HG03066 (cell line): Measurements from ENCODE around the gene TSR1.
"Not testable (repeated sequence)": the region's sequence is repeated elsewhere in the genome, so short reads cannot be mapped to it uniquely, and the experiment has no call there.

Experiments used
- ATAC-seq: cut with Tn5 transposase; IDR thresholded peaks from one replicate; pipeline ENCODE4 v1.9.1; 2021; ENCODE audit warnings: low read depth; ENCODE audit not compliant: unreplicated experiment

Gene TSR1

DNA sequence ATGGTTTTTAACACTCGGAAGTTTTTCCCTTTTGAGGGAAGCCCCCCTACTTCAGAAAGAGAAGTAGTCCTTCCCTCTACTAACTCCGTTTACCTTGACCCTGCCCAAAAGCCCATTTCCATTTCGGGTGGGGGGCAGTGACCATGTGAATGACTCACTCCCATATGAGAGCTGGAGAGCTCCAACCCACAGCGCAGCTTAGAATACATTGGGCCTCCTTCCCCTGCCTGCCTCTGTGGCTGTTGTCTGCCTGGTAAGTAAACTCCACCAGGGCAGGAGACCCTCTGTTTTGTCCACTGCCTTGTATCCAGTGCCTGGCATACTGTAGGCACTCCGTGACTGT, 2.0 kb upstream of the TSR1 start:
- no peak for ATAC-seq

DNA sequence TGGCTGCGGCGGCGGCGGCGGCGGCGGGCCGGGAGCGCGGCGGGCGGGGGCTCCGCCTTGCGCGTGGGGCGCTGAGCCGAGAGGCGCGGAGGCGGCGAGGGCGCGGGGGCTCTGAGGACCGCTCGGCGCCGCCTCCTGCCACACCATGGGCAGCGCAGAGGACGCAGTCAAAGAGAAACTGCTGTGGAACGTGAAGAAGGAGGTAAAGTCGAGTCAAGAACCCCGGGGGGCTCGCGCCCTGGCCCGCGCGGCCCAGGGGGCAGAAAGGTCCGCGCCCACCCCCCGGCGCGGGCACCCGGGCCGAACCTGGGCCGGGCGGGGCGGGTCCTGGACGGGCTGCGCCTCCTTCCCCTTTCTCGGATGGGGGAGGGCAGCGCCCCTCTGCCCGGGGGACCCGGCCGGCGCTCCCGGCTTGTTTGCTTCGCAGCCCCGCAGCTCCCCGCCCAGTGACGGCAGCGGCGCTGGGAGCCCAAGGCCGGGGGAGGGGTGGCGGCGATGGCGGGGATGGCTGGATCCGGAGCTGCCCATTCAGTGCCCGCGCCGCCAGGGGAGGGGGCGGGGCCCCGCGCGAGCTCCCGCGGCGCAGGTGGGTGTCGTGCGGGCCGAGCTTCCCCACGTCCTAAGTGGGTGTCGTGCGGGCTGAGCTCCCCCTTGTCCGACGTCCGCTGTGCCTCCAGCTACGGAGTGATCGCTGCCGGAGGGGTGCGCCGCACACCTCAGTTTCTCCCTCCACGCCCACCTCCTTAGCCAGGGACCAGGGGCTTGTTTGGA, 1.5 kb upstream of the TSR1 start:
- no peak for ATAC-seq

DNA sequence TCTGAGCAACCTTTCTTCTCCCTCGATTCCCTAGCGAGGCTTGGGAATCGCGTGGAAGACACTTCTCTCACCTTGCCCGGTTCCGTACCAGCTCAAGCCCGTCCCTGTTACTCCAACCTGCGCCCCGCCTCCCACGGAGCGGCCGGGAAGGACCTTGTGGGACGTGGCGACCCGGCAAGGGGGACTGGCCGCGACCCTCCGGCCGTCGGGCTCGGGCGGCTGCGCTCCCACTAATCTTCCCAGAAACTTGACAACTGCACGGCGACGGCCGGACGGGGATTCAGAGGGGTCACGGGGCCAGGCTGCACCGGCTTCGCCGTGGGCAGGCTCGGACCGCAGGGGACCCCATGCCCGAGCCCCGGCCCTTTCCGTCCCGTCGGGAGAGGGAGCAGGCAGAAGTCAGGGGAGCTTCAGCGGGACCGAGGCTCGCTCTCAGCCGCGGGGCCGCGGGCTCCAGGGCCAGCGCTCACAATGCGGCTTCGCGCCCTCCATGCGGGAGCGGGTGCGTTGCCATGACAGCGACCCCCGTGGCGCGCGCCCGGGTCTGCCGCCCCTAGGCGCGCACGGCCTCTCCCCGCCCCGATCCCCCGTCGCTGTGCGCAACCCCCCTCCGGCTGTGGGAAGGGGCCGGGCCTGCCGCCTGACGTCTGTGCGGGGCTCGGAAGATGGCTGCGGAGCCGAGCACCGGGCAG, 741 bp upstream of the TSR1 start, which contains the start of gene SGSM2:
Gene SGSM2, plus strand, starts transcription at position 650 of the 692 bp plus-strand sequence. CDS start 188 bp downstream, outside the sequence.
- ATAC-seq, result no peak

DNA sequence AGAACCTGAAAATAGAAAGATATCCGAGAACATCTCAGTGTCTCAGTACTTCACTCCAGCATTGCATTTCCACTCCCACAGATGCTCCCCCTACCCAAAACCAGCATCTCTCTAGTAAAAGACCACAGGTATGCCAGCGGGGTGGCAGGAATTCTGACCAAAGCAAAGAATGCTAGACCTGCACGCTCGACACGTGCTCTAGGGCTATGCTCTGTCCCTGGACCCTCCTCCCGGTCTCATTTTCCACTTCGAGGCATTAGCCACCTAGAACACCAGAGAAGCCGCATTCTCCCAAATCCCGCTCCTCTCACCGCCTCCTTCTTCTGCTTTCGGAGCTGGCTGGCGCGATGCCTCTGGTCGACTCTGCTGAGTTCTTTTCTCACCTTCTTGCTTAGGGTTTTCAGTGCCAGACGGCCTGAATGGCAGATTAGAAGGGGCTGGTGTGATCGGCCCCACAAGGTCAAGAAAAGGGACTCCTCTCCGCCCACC, 487 bp downstream of the TSR1 start:
- no peak for ATAC-seq

DNA sequence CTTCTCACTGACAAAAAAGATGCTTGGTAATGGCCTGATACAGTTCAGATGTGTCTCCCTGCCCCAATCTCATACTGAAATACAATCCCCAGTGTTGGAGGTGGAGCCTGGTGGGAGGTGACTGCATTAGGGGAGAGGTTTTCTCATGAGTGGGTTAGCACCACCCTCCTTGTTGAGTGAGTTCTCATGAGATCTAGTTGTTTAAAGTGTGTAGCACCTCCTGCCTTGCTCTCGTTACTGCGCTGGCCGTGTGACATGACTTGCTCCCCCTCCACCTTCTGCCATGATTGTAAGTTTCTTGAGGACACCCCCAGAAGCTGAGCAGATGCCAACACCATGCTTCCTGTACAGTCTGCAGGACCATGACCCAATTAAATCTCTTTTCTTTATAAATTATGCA, 5.0 kb downstream of the TSR1 start:
- ATAC-seq, result no peak

DNA sequence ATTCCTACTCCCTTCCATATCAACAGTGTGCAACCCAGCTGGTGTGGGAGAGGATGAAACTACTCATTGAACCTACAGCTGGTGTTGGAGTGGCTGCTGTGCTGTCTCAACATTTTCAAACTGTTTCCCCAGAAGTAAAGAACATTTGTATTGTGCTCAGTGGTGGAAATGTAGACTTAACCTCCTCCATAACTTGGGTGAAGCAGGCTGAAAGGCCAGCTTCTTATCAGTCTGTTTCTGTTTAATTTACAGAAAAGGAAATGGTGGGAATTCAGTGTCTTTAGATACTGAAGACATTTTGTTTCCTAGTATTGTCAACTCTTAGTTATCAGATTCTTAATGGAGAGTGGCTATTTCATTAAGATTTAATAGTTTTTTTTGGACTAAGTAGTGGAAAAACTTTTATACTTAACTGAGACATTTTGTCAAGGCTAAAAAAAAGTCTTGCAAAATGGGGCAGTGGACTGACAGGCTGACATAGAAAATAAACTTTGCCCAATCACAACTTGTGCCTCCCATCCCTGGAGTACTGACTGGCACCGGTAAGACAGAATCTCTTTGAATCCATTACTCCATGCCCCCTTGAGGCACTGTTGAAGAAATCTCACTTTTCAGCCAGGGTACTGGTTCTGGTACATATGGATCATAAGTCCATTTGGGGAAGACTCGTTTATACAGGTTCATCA, 12.5 kb downstream of the TSR1 start:
- ATAC-seq, result no peak

DNA sequence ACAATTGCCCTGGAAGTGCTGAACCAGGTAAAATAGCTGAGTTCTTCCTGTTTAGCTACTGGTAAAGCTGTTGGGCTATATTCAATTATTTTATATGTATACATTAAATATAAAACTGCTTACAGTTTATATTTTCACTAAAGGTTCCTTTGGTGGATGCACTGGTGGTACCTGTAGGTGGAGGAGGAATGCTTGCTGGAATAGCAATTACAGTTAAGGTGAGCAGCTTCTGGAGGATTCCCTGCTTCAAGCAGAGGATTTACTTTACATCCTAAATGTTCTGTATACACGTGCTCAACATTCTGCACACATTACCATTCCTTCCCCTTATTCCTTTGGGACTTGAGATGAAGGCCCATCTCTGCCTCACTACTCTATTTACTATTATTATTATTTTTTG, 14.9 kb downstream of the TSR1 start:
- no peak for ATAC-seq

DNA sequence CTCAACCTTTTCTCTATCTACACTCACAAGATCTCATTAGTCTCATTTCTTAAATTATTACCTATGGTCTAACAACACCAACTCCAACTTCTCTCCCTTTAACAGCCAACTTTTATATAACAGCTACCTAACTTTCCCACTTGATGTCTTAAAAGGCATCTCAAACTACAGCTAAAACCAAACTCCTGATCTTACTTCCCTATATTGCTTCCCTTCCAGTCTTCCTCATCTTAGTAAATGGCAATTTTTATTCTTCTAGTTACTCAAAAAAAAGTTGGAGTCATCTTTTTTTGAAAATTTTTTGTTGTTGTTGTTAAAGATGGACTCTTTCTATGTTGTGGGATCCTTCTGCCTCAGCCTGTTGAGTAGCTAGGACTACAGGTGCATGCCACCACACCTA, 17.2 kb downstream of the TSR1 start:
- no peak for ATAC-seq

DNA sequence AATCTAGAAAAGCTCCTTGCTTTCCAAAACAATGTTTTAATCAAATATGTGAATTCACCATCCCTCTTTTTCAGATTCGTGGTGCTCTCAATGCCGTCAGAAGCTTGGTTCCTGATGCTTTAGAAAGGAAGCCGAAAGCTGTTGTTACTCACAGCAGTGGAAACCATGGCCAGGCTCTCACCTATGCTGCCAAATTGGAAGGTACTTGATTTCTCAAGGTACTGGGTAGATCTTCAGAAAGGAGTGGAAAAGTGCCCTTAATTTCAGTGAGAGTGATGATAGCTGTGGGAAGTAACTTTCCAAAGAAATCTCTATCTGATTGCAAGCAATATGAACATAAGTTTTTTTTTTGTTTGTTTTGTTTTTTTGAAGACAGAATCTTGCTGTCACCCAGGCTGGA, 18.5 kb downstream of the TSR1 start:
- ATAC-seq, result no peak

DNA sequence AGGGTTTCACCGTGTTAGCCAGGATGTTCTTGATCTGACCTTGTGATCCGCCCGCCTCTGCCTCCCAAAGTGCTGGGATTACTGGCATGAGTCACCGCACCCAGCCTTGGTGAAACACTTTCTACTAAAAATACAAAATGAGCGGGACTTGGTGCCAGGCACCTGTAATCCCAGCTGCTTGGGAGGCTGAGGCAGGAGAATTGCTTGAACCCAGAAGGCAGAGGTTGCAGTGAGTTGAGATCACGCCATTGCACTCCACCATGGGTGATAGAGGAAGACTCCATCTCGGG, 19.4 kb downstream of the TSR1 start:
- not testable (repeated sequence) for ATAC-seq

DNA sequence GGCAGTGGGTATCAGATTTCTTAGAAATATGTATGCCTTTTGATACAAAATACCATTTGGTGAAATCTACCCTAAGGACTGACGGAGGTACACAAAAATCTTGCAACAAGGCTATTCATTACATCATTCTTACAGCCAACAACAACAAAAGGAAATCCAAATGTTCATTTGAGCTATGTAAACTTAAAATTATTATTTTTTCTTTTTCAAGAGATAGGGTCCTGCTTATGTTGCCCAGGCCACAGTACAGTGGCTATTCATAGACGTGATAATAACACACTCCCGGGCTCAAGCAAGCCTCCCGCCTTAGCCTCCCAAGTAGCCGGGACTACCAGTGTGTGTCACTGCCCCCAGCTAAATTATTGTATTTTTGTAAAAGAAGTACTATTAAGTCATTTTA, 23.5 kb downstream of the TSR1 start:
- no peak for ATAC-seq

DNA sequence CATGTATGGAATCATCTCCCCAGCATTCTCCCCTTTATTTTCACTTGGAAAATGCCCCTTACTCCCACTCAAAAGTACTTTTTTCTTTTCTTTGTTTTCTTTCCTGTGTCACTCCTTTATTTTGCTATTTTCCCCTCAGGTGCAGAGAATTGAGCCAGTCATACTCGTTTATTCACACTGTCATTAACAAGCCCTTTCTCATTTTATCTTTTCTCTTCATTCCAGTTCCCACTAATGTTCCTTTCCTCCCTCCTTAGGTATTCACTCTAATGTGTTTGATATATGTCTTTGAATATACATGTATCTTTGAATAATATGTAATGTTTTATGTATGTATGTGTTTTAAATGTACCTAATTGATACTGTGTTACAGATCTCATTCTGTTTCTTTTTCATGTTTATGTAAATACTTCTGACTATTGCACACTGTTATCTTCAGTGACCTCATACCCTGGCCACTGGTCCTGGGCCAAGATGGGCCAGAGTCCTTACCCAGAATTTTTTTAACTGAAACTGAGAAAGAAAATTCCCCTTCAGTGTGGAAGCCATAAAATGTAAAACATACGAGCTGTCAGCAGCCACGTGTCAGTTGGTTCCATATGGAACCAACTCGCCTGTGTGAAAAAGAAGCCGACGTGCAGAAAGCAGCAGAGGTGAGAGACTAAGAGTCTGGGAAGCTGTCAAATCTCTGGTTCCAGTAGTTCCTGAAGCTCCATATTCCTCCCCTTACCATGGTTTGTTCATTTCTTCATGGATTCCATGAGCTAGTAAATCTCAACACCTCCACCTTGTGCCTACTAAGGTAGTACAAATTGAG, 26.7 kb downstream of the TSR1 start:
- no peak for ATAC-seq

DNA sequence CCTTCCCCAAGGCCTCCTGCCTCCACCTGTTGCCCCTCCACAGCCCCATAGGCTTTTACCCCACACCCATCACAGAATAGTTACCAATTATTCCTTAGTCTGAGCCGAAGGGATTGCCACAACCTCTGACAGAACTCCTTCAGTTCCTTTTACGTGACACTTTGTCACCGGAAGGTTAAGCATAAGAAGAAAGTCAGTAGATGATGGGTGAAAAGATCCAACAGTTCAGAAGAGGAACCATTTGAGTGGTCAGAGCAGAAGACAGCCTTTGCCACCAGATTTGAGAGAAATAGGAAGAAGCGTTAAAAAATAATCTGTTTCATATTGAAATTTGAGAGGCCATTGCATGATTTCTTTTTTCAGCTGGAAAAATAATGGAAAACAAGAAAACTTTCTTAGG, 31.3 kb downstream of the TSR1 start:
- ATAC-seq, result no peak

DNA sequence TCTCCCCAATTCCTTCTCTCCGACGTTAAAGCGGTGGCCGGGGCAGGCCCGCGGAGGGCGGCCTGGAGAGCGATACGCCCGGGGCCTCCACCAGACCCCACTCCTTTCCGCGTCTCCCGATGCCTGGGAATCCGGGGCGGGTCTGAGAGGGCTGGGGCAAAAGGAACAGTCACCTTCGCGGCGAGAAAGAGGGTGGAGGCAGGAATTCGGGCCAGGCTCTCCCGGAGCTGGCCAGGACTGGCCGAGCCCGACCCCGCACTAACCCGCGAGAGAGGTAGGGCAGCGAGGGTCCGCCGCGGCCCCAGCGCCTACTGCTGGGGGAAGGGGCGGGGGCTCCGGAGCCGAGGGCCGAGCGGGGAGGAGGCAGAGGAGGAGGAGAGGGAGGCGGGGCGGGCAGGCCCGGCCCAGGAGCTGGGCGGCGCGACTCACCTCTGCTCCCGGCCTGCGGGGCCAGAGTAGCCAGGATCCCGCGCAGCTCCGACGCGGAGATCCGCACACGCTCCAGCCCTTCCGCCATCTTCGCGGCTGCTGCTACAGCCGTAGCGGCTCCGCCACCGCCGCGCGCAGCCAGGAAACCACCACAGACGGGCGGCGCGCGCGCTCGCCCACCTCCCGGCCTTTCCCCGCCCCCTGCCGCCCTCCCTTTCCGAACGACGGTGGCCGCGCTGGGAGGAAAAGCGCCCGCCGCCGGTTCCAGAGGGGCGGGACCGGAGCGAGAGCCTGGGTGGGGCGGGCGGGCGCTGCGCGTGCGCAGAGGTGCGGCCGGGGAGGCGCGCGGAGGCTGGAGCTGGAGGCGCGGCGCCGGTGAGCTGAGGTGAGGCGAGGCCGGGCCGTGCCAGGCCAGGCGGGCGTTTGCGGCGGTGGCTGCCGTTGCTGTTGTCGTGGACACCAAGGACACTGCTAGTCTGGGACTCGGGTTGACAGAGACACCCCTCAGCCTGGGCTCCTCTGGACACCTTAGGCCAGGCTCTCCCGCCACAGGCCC, 32.8 kb downstream of the TSR1 start, which contains the start of the genes SMG6 and SRR:
Gene SMG6, minus strand, starts transcription at position 582 of the 985 bp plus-strand sequence. Its CDS starts 65 bp downstream, at position 517.
Gene SRR, plus strand, starts transcription at position 747 of the 985 bp plus-strand sequence. CDS start 11,611 bp downstream, outside the sequence.
- ATAC-seq, result peak; percentile 68

DNA sequence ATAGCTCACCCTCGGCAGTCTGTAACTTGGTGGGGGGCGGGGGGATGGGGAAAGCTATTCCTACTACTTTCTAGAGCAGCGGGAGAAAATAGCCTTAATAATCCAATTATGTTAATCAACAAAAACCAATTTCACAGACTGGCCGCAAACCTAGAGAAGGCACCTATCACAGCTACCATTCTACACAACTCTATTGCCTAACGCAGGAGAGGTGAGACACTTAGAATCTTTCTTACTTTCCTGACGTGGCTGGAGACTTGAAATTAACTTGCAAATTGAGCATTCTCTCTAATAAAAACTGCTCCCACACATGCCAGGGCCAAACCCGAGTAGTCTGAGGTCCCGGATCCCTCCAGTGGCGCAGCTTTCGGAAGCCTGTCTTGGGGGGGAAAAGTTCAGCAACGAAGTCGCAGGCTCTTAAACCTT, 33.5 kb downstream of the TSR1 start:
- peak; percentile 18 for ATAC-seq

DNA sequence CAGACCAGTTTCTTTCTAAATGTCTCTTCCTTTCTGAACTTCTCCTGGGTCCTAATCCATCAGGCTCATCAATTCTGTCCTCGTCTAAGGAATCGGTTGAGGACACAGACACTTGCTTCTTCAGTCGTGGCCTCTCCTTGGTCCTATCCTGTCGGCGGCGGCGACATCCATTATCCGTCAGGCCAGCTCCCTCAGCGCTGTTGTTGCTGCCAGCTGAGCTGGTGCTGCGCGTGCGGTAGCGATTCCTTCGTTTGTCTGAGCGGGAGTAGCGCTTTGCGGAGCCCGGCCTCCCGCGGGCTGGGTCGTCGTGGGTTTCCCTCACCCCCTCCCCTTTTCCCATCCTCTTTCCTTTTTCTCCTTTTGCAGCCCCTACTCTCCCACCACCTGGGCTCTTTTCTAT, 36.5 kb downstream of the TSR1 start:
- no peak for ATAC-seq

DNA sequence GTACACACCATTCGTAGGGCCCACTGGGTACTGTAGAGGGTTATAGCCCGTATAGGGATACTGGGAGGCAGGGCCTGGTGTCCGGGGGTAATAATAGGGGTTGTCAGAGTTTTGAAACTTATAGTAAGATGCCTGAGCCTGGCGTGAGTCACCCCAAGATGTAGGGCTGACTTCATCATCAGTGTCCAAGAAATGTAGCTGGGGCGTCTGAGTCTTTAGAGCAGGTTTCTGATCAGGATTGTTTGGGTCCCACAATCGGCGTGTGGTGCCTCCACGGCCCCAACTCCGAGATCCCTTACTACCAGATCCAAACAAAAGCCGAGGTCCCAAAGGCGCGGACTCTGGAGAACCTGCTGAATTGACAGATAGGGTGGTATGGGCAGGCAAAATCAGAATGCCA, 37.1 kb downstream of the TSR1 start:
- ATAC-seq, result no peak

DNA sequence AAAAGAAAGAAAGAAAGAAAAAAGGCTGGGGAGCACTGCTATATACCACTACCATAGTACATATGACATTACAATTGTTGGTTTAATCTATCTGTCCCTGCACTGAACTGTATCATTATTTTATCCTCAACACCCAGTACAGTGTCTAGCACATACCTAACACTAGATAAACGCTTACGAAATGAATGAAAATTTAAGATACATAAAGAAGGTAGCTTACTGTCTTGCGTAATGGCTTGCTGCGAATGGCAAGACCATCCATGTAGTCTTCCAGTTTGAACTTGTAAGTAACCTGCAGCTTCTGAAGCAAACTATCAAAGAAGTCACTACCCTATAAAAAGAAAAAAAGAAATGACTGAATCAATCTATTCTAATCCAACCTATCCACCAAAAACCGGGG, 39.2 kb downstream of the TSR1 start:
- no peak for ATAC-seq

DNA sequence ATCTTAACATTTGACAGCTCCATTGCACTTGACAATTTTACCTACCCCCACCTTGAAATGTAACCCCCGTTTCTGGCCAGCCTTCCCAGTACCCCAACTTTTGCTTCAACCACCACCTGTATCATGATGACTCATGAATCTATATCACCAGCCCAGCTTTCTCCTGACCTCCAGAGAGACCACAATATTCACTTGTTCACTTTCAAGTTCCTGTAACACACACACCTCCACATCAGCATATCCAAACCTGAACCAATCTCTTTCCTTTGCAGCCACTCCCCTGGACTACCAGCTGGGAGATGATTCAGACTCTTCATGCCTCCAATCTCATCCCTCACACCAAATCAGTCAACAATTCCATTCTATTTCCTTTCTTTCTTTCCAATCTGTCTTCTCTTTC, 40.7 kb downstream of the TSR1 start:
- ATAC-seq, result no peak
